GM18520 (cell line): Measurements from ENCODE around the gene TARS3.

Experiments used
- ATAC-seq: cut with Tn5 transposase; IDR thresholded peaks from one replicate; pipeline ENCODE4 v1.9.1; 2021; ENCODE audit not compliant: unreplicated experiment

TARS3 gene

GRCh38 chr15:101702077-101702476 is 22.2 kb downstream of the TARS3 start:
- no peak for ATAC-seq

- no peak for ATAC-seq
Observed at GRCh38 chr15:101698314-101698713, 26.0 kb downstream of the TARS3 start.

GRCh38 chr15:101697488-101697887 is 26.8 kb downstream of the TARS3 start:
- ATAC-seq, result no peak

- ATAC-seq, result no peak
Observed at GRCh38 chr15:101696829-101697228, 27.4 kb downstream of the TARS3 start.

GRCh38 chr15:101694261-101694660 is 30.0 kb downstream of the TARS3 start:
- ATAC-seq, result no peak

GRCh38 chr15:101692801-101693598 is 31.3 kb downstream of the TARS3 start:
- no peak for ATAC-seq

- ATAC-seq, result no peak
Observed at GRCh38 chr15:101689901-101690300, 34.4 kb downstream of the TARS3 start.

- no peak for ATAC-seq
Observed at GRCh38 chr15:101686718-101687117, 37.6 kb downstream of the TARS3 start.

GRCh38 chr15:101684877-101685276 is 39.4 kb downstream of the TARS3 start:
- no peak for ATAC-seq

- no peak for ATAC-seq
Observed at GRCh38 chr15:101684384-101684783, 39.9 kb downstream of the TARS3 start.

GRCh38 chr15:101679806-101680205 is 44.5 kb downstream of the TARS3 start:
- ATAC-seq, result no peak

GRCh38 chr15:101676921-101677329 is 47.3 kb downstream of the TARS3 start:
- no peak for ATAC-seq

GRCh38 chr15:101675796-101676582 is 48.3 kb downstream of the TARS3 start:
- ATAC-seq, result peak; percentile 74

GRCh38 chr15:101675015-101675414 is 49.3 kb downstream of the TARS3 start:
- ATAC-seq, result no peak

- ATAC-seq, result no peak
Observed at GRCh38 chr15:101672298-101672697, 52.0 kb downstream of the TARS3 start.

- no peak for ATAC-seq
Observed at GRCh38 chr15:101669744-101670143, 54.5 kb downstream of the TARS3 start.

- no peak for ATAC-seq
Observed at GRCh38 chr15:101667881-101668280, 56.4 kb downstream of the TARS3 start.

GRCh38 chr15:101664303-101664913 is 59.9 kb downstream of the TARS3 start:
- no peak for ATAC-seq

- ATAC-seq, result no peak
Observed at GRCh38 chr15:101662203-101662602, 62.1 kb downstream of the TARS3 start.

GRCh38 chr15:101660005-101660404 is 64.3 kb downstream of the TARS3 start:
- no peak for ATAC-seq

GRCh38 chr15:101657968-101658784 is 66.1 kb downstream of the TARS3 start:
- no peak for ATAC-seq
